ENCODE data around the gene ARF3.

ARF3 gene

GRCh38 chr12:48998497-48999353 is 41.4 kb upstream of the ARF3 start:
- no peaks in the 10 kb centered on the region for H4K20me1 ChIP-seq (ENCODE audit: insufficient read depth, low read length, poor library complexity, severe bottlenecking)
- no peaks in the 10 kb centered on the region for H3K27me3 ChIP-seq (ENCODE audit: insufficient read depth, low read length, poor library complexity, severe bottlenecking)
- H3K4me2 ChIP-seq (ENCODE audit: low read depth, low read length, poor library complexity, severe bottlenecking) = peak overlapping the region; percentile 17
- no peaks in the 10 kb centered on the region for H3K9me2 ChIP-seq (replicated peaks; ENCODE audit: low read depth, low read length)
- H2AFZ ChIP-seq (ENCODE audit: low read length) = no peak overlapping the region
- no peaks in the 10 kb centered on the region; the same call in 1 of the 2 replicates for H3K36me3 ChIP-seq (ENCODE audit: insufficient read depth, low read length)
- no peaks in the 10 kb centered on the region for H3K79me2 ChIP-seq (ENCODE audit: insufficient read depth, low read length)
- no peaks in the 10 kb centered on the region for H3F3A ChIP-seq (ENCODE audit: low read depth)
- no peak for TF ChIP-seq CTCF (conservative IDR thresholded peaks at IDR 0.05; ENCODE audit: low read length)
- no peak for TF ChIP-seq EZH2phosphoT487 (IDR thresholded peaks at IDR 0.05; ENCODE audit: borderline replicate concordance)
- H3K9ac ChIP-seq (ENCODE audit: low read depth, low read length, poor library complexity, severe bottlenecking) = no peak overlapping the region
- H3K9me3 ChIP-seq (ENCODE audit: insufficient read depth, low read depth, low read length) = no peaks in the 10 kb centered on the region
- peak overlapping the region; percentile 4 for H3K4me3 ChIP-seq (ENCODE audit: low read length, poor library complexity, severe bottlenecking)
- H3K4me1 ChIP-seq (ENCODE audit: insufficient read depth, low read length, poor library complexity, severe bottlenecking) = peaks cover 8% of the 10 kb centered on the region

GRCh38 chr12:48997719-48998496 is 40.6 kb upstream of the ARF3 start:
- Histone ChIP-seq H3K9me2 (replicated peaks; ENCODE audit: low read depth, low read length) (no peaks in the 10 kb centered on the region), H3F3A (ENCODE audit: low read depth) (no peaks in the 10 kb centered on the region), H3K9me3 (ENCODE audit: insufficient read depth, low read depth, low read length) (no peaks in the 10 kb centered on the region), H4K20me1 (ENCODE audit: insufficient read depth, low read length, poor library complexity, severe bottlenecking) (no peaks in the 10 kb centered on the region), H3K79me2 (ENCODE audit: insufficient read depth, low read length) (no peaks in the 10 kb centered on the region), H3K4me3 (ENCODE audit: low read length, poor library complexity, severe bottlenecking) (no peak overlapping the region), H3K9ac (ENCODE audit: low read depth, low read length, poor library complexity, severe bottlenecking) (no peak overlapping the region), H3K4me1 (ENCODE audit: insufficient read depth, low read length, poor library complexity, severe bottlenecking) (peaks cover 8% of the 10 kb centered on the region), H3K27me3 (ENCODE audit: insufficient read depth, low read length, poor library complexity, severe bottlenecking) (no peaks in the 10 kb centered on the region), H3K36me3 (ENCODE audit: insufficient read depth, low read length) (no peaks in the 10 kb centered on the region; the same call in 1 of the 2 replicates), H2AFZ (ENCODE audit: low read length) (no peak overlapping the region), H3K4me2 (ENCODE audit: low read depth, low read length, poor library complexity, severe bottlenecking) (no peak overlapping the region)
- TF ChIP-seq EZH2phosphoT487 (IDR thresholded peaks at IDR 0.05; ENCODE audit: borderline replicate concordance) (no peak), CTCF (conservative IDR thresholded peaks at IDR 0.05; ENCODE audit: low read length) (no peak)

DNA sequence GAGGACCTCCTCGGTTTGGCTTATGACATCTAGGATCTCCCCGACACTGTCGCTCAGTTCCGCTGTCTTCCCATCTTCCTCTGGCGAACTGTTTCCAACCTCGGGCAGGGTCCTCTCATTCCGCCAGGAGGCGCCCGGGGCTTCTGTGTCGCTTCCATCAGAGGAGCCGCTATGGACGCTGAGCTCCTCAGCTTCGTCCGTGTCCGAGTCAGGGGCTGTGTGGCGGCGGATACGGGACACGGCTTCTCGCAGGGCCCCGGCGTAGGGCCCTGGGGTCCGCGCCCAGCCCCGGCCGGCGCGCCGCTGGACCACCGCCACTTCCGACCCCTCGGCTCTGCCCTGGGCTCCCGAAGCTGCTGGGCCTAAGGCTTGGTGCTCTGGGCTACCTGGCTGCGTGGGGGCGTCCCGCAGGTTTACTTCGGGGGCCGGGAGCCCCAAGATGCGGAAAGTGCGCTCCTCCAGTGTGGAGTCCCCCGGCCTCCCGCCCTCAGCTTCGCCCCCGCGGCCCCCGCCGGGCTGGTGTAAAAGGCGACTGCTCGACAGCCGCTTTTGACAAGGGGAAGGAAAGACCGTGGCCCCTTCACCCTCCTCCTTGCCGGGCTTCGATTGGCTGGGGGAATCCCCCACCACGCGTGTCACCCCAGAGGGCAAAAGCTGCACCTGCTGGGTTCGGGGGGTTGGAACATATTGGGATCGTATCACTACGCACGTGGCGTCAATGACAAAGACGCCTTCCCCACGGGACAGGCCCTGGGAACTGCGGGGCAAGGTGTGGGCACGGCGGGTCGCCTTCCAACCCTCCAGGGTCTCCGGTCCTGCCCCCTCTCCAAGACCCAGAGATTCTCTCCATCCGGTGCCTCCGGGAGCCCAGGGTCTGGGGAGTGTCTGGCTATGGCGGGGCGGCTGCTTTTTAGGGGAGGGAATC is 39.8 kb upstream of the ARF3 start:
- Histone ChIP-seq H3K79me2 (ENCODE audit: insufficient read depth, low read length) (no peaks in the 10 kb centered on the region), H4K20me1 (ENCODE audit: insufficient read depth, low read length, poor library complexity, severe bottlenecking) (no peaks in the 10 kb centered on the region), H3K9me2 (replicated peaks; ENCODE audit: low read depth, low read length) (no peaks in the 10 kb centered on the region), H3K4me2 (ENCODE audit: low read depth, low read length, poor library complexity, severe bottlenecking) (peak overlapping the region; percentile 68), H3K36me3 (ENCODE audit: insufficient read depth, low read length) (no peaks in the 10 kb centered on the region), H3K9me3 (ENCODE audit: insufficient read depth, low read depth, low read length) (no peaks in the 10 kb centered on the region), H3K9ac (ENCODE audit: low read depth, low read length, poor library complexity, severe bottlenecking) (peak overlapping the region; percentile 41), H3K4me1 (ENCODE audit: insufficient read depth, low read length, poor library complexity, severe bottlenecking) (peaks cover 8% of the 10 kb centered on the region), H3K27me3 (ENCODE audit: insufficient read depth, low read length, poor library complexity, severe bottlenecking) (no peaks in the 10 kb centered on the region), H3K4me3 (ENCODE audit: low read length, poor library complexity, severe bottlenecking) (peak overlapping the region; percentile 68), H2AFZ (ENCODE audit: low read length) (peak overlapping the region; percentile 84), H3F3A (ENCODE audit: low read depth) (no peaks in the 10 kb centered on the region)
- no peak for TF ChIP-seq EZH2phosphoT487 (IDR thresholded peaks at IDR 0.05; ENCODE audit: borderline replicate concordance)
- TF ChIP-seq CTCF (conservative IDR thresholded peaks at IDR 0.05; ENCODE audit: low read length) = peak; percentile 57
